AG08395 (cell line): ENCODE measurements around the gene KRT81.

Source experiments
- DNase-seq: peaks from one replicate; pipeline ENCODE4 v3.0.0; 2012; ENCODE audit warnings: mixed read lengths, low spot score

KRT81 gene

GRCh38 chr12:52291267-52291935, at the start of gene KRT81:
KRT81 (minus strand) TSS chr12:52291534; CDS start chr12:52291465, 69 bp downstream.
- no peak for DNase-seq

DNA sequence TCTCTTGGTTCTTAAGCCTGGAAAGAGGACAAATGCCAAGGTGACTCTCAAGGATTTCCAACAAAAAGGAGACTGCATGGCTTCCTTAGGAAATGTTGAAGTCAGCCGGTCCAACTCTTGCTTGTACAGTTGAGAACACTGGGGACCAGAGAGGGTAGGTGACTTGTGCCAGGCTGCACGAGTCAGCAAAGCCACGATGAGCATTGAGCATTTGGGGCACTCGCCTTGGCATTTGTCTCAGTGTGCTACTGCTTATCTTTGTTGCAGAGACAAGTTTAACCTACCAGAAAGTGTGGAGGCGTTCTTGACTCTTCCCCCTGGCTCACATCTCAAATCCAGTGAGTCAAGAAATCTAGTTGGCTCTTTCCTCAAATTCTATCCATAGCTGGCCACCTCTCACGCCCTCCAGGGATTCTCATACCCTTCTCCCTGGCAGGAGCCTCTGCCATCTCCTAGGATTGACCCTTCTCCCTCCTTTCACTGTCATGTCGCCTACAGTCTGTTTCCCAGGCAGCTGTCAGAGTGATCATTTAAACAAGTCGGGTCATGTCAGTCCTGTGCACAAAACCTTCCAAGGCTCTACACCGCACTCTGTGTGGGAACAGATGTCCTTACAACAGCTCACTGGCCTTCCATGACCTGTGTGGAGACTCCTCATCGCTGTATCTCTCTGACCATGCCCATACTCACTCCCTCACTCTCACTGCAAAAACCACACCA, 47.1 kb upstream of the KRT81 start:
- DNase-seq, result no peak

- no peak for DNase-seq
Measured at GRCh38 chr12:52337054-52337453, 45.7 kb upstream of the KRT81 start.

DNA sequence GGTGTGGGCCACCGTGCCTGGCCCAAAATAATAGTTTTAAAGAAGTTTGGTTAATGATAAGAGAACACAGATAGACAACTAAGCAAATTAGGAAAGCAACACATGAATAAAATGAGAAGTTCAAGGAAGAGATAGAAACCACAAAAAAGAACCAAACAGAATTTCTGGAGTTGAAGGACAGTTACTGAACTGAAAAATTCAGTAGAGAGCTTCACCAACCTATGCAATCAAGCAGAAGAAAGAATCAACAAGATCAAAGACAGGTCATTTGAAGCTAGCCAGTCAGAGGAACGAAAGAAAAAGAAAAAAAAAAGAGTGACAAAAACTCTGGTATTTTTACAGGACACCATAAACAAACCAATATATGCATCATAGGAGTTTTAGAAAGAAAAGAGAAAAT, 45.3 kb upstream of the KRT81 start:
- no peak for DNase-seq

GRCh38 chr12:52335598-52336262, 44.4 kb upstream of the KRT81 start:
- no peak for DNase-seq

DNA sequence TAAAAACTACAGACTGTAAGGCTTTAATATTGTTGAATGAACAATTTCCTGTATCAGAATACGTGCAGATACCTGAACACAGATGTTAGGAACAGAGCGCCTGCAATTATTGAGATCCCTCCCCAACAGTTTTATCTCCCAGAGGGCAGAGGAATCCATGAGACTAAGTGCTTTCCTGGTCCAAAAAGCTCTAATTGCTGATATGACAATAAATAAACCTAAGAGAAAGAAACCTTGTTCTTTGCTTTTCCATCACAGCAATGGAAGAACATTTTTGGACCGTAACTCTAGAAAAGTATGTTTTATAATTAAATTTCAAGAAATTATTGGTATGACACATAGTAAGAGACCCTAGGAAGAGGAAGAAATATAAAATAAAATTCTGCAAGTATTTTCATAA, 42.9 kb upstream of the KRT81 start:
- no peak for DNase-seq

GRCh38 chr12:52333321-52333720, 42.0 kb upstream of the KRT81 start:
- no peak for DNase-seq

DNA sequence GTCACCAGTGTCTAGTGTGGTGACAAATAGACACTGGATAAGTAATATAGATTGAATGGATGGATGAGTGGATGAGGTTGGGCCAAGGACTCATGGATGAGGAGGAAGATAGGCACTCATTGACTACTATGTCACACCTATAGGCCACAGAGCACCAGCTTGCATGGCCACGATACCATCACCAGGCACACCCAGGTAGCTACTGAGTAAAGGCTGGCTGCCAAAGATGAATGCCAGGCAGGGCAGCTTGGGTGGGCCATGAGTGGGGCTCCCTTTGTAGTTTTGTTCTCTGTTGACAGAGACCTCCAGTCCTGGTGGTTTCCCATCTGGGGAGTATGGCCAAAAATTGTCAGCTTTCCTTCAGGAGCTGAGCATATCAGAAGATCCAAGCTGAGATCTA, 41.0 kb upstream of the KRT81 start:
- DNase-seq, result no peak

DNA sequence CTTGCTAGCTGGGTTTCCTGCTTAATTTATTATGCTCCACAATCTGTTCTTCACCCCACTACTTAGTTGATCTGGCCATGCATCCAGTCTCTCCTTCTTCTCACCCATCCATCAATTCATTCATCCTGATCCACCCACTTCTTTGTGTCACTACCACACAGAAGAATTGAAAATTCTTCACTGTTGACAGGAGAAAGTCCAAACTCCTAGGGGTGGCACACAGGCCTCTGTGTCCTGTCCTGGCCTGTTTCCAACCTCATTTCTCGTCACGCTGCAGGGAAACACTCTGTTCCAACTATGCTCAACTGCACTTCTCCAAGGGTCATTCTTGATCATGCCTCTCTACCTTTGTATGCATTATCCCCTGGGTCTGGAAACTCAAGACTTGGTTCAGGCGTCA, 40.5 kb upstream of the KRT81 start:
- DNase-seq, result no peak

- no peak for DNase-seq
Measured at GRCh38 chr12:52331039-52331438, 39.7 kb upstream of the KRT81 start.

DNA sequence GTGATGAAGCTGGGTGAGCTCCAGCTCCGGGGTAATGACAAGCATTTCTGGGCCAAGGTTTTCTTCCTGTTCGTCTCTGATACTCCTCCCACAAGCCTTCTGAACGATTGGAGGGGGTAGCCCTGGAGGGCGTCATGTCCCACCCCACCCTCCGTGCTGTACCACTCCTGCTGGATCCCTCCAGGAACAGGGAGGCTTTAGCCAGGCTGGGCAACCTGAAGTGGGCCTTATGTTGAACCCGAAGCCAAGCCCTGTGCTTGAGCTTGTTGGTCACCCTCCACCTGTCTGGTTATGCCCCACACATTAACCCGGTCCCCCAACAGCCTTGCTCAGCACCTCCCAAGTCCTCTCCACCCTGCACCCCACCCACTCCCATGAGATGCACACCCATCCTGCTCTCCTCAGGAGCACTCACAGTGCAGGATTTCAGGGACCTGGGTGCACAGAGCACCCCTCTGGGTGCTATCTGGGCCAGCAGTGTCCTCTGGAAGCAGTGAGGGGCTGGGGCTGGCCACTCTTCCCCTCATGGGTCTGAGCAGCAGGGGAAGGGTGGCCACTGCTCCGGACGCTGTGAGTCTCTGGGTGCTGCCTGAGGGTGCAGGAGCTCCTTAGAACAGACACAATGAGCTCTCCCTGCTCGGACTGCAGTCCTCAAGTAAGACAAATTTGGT, 36.6 kb upstream of the KRT81 start:
- no peak for DNase-seq

DNA sequence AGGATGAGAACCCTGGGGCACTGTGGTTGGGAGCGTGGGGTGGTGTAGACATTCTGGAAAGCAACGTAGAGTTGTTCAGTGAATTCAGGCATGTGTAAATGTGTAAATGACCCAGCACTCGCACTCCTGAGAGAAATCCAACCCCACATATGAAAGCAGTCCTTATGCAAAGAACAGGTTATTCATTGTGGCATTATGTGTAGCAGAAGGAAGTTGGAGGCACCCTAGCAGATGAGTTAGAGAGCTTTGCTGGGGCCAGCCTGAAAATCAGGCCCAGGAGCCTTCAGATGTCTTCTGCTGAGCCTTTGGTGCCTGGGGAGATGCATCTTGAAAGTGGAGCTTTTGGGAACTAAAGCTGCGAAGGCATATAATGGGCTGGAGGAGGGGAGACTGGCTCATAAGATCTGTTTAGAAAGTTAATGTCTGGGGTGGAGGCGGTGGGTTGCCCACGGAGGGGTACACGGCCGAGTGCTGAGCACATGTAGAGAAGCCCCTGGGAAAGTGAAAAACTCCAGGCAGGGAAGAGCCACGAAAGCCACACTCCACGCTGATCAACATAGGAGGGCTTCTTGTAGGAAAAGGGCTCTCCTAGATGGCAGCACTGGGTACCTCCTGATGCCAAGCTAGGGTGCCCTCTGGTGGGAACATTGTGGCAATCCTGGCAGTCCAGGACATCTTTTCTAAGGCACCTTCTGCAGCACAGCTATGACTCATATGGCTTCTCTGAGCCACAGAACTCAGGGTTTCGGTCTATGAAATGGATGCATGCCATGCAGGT, 35.9 kb upstream of the KRT81 start:
- DNase-seq, result peak; percentile 97

DNA sequence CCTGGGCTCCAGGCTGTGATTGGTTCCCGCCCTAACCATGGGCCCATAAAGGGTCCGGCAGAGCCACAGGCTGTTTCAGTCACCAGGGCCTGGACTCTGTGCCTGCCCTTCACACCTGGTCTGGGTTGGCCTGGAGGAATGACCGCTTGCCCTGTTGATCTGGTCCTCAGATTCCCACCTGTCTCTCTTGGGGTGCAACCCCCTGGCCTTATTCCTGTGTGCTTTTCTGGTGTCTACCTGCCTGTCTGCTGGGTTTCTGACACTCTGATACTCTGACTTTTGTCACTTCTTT, 32.8 kb upstream of the KRT81 start:
- DNase-seq, result no peak

- DNase-seq, result no peak
Measured at GRCh38 chr12:52323416-52324152, 32.2 kb upstream of the KRT81 start.

GRCh38 chr12:52323001-52323400, 31.7 kb upstream of the KRT81 start:
- DNase-seq, result no peak

GRCh38 chr12:52322069-52322468, 30.7 kb upstream of the KRT81 start:
- no peak for DNase-seq

GRCh38 chr12:52321418-52321817, 30.1 kb upstream of the KRT81 start:
- no peak for DNase-seq

DNA sequence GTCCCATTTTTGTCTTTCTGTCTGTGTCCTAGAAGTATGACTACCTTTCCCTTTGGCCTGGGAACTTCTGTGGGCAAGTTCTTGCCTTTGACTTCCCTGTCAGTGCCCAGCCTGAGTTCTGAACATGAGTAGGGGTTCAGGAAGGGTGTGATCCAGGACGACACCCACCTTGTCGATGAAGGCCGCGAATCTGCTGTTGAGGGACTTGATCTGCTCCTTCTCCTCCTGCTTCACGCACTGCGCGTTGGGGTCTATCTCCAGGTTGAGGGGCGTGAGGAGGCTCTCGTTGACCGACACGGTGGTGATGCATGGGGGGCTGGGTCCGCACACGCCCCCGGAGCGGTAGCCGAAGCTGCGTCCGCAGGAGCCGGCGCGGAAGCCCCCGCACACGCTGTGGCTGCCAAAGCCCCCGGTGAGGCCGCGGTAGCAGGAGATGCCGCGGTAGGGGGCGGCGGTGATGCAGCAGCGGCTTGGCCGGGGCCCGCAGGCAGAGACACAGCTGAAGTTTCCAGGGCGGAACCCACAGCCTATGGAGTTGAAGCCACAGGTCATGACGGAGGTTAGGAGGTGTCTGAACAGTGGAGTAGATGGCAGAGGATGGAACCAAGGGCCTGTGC, 29.6 kb upstream of the KRT81 start, which contains the start of gene KRT83:
TSS of gene KRT83 (minus strand) at position 615 of the 617 bp plus-strand sequence. CDS start at position 552, 63 bp downstream.
- DNase-seq, result no peak

DNA sequence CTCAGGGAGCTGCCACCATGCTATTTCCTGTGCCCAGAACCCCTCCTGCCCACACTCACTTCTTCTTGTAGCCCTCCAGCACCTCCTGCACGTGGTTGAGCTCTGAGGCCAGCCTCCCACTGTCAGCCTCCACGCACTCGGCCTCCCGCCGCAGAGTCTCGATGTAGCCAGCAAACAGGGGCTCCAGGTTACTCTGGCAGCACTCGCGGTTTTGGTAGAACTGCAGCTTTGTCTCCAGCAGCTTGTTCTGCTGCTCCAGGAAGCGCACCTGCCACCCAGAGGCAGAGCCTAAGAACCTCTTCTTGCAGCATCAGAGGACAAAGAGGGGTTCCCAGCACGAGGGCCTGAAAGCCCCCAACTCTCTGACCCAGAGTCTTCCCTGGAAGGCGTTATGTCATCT, 27.8 kb upstream of the KRT81 start:
- no peak for DNase-seq

- DNase-seq, result no peak
Measured at GRCh38 chr12:52318241-52318990, 27.1 kb upstream of the KRT81 start.
